Measurements from ENCODE around the gene PARD3.
"Not testable (repeated sequence)": the region's sequence is repeated elsewhere in the genome, so short reads cannot be mapped to it uniquely, and the experiment has no call there.

Gene PARD3

DNA sequence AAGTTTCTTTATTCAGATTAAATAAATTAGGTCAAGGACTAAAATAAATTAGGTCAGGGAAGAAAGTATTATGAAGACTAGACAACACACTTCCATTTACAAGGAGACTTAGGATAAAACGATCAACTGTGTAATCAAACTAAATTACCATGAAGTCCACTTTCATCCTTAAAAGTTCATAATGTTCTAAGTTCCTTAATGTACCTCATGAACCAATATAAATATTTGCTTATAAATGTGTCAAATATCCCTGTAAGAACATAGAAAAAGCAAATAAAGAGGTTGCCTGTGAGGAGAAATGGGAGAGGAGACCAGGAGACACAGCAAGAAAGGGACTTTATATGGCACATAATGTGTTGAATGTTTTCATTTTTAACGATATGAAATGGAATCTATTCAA, 345.6 kb downstream of the PARD3 start:
- no peak for DNase-seq (ENCODE audit: low read depth in 2 of 2)

DNA sequence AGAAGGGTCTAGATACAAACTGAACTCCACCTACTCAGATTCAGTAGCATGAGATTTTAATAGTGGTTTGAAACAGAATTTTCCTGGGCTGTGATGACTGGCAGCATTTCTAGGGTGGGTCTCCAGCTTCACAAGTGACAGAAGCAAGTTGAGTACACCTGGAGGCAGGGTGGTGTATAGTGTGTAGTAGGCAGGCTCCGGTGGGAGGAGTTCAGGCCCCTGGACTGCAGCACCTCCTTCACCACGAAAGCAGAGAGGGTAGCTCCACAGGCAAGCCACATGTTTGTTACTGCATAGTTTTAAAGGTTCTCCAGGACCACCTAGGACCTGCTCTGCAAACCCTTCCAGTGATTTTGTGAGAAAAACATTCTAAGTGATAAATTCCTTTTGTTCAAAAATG, 347.2 kb downstream of the PARD3 start:
- no peak for DNase-seq (ENCODE audit: low read depth in 2 of 2)

GRCh38 chr10:34467364-34467763, 347.7 kb downstream of the PARD3 start:
- no peak for DNase-seq (ENCODE audit: low read depth in 2 of 2)

DNA sequence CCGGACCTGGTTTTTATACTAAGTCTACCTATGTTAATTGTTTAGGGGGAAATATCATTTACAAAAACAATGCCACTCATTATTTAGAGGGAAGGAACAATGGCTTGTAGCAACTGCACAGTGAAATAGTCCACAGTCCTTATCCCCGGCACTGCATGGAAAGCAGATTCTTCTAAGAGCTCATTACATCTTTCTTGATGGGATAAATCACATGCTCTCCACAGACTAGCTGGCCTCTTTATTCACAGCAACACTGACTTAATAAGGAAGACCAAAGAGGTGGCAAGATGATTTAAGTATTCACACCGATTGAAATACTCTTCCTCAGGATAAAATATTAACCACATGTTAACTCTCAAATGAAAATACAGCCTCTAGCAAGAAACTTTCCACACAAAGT, 349.4 kb downstream of the PARD3 start:
- no peak for DNase-seq (ENCODE audit: low read depth in 2 of 2)

GRCh38 chr10:34464591-34464990, 350.5 kb downstream of the PARD3 start:
- DNase-seq (ENCODE audit: low read depth in 2 of 2), result no peak

DNA sequence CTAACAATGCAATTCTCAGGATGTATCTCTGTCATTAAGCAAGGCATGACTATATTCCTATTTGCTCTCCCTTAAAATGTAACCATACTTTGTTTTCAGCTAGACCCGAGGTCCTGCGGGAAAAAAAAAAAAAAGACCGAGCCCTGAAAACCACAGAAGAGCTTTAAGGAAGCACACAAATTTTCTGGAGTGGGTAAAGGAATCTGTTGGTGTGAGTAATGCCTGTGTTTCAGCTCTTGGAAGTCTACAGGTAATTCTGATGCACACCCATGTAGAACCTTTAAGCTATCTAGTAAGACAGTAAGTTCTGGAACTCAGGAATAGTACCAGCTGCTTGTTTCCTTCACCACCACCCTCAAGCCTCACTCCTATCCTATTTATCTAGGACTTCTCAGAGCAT, 351.1 kb downstream of the PARD3 start:
- no peak for DNase-seq (ENCODE audit: low read depth in 2 of 2)

DNA sequence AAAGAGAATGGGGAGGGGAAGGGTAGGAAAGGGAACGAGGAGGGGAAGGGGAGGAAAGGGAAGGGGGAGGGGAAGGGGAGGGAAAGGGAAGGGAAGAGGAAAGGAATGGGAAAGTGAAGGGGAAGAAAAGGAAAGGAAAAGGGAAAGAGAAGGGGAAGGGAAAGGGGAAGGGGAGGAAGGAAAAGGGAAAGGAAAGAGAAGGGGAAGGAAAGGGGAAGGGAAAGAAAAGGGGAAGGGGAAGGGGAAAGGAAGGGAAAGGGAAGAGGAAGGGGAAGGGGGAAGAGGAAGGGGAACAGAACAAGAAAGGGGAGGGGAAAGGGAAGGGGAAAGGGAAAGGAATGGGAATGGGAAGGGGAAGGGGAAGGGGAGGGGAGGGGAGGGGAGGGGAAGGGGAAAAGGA, 352.1 kb downstream of the PARD3 start:
- DNase-seq (ENCODE audit: low read depth in 2 of 2), result no peak

DNA sequence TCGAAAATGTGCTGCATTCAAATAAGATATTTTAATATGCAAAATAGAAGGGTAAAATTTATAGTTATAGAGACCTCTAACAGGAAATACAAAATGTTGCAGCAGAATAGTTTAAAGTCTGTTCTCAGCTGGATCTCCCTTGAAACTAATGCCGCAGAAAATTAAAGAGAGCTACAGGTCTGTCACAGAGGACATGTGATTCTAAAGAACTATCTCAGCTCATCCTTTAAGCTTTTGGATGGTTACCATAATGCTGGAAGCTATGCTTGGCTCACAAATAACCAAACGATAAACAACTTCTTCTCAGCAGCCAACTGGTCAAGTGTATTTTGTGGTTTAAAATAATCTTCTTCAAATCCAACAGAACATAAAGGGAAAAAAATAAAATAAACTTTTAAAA, 353.0 kb downstream of the PARD3 start:
- no peak for DNase-seq (ENCODE audit: low read depth in 2 of 2)

GRCh38 chr10:34454590-34455261, 360.4 kb downstream of the PARD3 start:
- no peak for DNase-seq (ENCODE audit: low read depth in 2 of 2)

GRCh38 chr10:34449836-34450235, 365.3 kb downstream of the PARD3 start:
- DNase-seq (ENCODE audit: low read depth in 2 of 2), result peak in 1 of 2 experiments; percentile 15

- no peak for DNase-seq (ENCODE audit: low read depth in 2 of 2)
Observed at GRCh38 chr10:34446049-34446448, 369.0 kb downstream of the PARD3 start.

GRCh38 chr10:34444223-34445183, 370.6 kb downstream of the PARD3 start:
- no peak for DNase-seq (ENCODE audit: low read depth in 2 of 2)

DNA sequence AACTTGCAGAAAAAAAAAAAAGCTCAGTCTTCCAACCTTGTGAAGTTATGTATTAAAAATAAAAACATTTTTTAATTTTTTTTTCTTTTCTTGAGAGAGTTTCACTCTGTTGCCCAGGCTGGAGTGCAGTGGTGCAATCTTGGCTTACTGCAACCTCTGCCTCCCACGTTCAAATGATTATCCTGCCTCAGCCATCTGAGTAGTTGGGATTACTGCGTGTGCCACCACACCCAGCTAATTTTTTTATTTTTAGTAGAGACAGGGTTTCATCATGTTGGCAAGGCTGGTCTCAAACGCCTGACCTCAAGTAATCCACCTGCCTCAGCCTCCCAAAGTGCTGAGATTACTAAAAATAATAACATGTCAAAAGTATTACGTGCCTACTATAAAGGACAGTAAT, 375.7 kb downstream of the PARD3 start:
- not testable (repeated sequence) for DNase-seq (ENCODE audit: low read depth in 2 of 2)

GRCh38 chr10:34438741-34439140, 376.4 kb downstream of the PARD3 start:
- no peak for DNase-seq (ENCODE audit: low read depth in 2 of 2)

GRCh38 chr10:34437906-34438305, 377.2 kb downstream of the PARD3 start:
- DNase-seq (ENCODE audit: low read depth in 2 of 2), result no peak

DNA sequence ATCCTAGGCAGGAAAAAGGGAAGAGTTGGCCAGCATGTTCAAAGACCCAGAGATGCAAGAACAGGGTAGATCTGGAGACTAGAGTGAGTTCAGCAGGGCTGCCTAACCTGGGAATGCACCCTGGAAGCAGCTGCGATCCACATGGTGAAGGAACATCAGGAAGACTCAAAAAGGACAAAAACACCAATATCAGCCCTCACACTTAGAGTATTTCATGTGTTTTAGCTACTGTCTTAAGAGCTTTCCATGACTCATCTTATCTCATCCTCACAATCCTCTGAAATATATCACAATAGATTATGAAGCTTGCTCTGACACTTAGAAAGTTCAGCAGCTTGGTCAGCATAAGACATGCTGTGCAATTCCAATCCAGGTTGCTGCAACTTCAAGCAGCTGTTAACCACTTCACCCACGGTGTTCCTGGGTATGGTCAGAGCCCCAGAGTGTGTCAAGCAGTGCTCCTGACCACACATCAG, 380.9 kb downstream of the PARD3 start:
- DNase-seq (ENCODE audit: low read depth in 2 of 2), result peak; percentile 45 to 58

- peak; percentile 89 to 93 for DNase-seq (ENCODE audit: low read depth in 2 of 2)
Observed at GRCh38 chr10:34433241-34434076, 381.6 kb downstream of the PARD3 start.

DNA sequence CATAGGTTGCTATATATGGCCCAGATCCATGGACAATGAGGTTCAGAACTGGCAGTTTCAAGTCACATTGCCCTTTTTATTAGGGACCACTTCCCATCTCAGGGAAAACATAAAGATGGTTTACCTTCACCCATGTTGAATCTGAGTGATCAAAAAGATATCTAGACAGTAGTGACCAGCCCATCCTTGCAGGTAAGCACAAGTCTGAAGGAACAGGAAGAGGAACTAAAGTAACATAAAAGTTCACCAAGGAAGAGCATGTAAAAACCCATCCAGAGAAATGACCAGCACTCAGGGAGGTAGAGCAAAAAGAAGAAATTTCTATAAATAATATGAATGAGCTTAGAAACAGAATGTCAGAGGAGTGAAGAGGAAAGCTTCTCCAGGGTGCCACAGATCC, 382.5 kb downstream of the PARD3 start:
- DNase-seq (ENCODE audit: low read depth in 2 of 2), result no peak

- DNase-seq (ENCODE audit: low read depth in 2 of 2), result no peak
Observed at GRCh38 chr10:34430685-34431084, 384.4 kb downstream of the PARD3 start.

DNA sequence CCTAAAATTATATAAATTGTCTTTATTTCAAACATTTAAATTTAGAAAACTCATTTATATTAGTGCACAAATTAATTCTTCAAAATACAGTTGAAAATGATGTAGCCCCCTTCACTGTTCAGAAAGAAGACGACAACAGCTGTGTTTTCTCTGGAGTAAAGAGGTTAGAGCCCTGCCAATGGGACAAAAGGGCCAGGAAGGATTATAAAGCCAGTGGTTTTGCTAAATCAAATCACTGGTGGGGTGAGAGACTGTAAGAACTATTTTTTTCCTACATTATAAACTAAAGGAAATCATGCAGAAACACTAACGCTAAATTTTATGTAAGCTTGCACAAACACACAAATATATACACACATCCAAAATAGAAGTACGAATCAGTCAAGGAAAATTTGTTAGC, 386.6 kb downstream of the PARD3 start:
- no peak for DNase-seq (ENCODE audit: low read depth in 2 of 2)

GRCh38 chr10:34427911-34428216, 387.2 kb downstream of the PARD3 start:
- no peak for DNase-seq (ENCODE audit: low read depth in 2 of 2)

Data from fibroblast of skin of left biceps (primary cell).